NCI-H146 treated with DMSO at 0.1 percent for 48 hours (cell line): ENCODE measurements around the gene SENP5.
A peak's percentile ranks its signal among the peaks of the same experiment; 100 is the strongest.

Experiments
- DNase-seq: peaks from one replicate; lab custom pipeline; 2025; ENCODE audit not compliant: unreplicated experiment; lab: John Stamatoyannopoulos, UW

Gene SENP5

GRCh38 chr3:196886144-196886543 is 18.4 kb downstream of the SENP5 start:
- no peak for DNase-seq

- DNase-seq, result no peak
These were observed 22.4 kb downstream of the SENP5 start for GRCh38 chr3:196889844-196890708.

- DNase-seq, result no peak
These were observed 27.0 kb downstream of the SENP5 start for GRCh38 chr3:196894557-196895295.

- no peak for DNase-seq
These were observed 28.5 kb downstream of the SENP5 start for GRCh38 chr3:196896229-196896628.

- no peak for DNase-seq
These were observed 34.0 kb downstream of the SENP5 start for GRCh38 chr3:196901768-196902167.

GRCh38 chr3:196902296-196902695 is 34.6 kb downstream of the SENP5 start:
- DNase-seq, result no peak

GRCh38 chr3:196903740-196904139 is 36.0 kb downstream of the SENP5 start:
- no peak for DNase-seq

GRCh38 chr3:196914866-196915265 is 47.1 kb downstream of the SENP5 start:
- DNase-seq, result no peak

- DNase-seq, result no peak
These were observed 47.7 kb downstream of the SENP5 start for GRCh38 chr3:196915375-196915774.

- no peak for DNase-seq
These were observed 48.5 kb downstream of the SENP5 start for GRCh38 chr3:196916221-196916620.

GRCh38 chr3:196916995-196917394 is 49.3 kb downstream of the SENP5 start:
- no peak for DNase-seq

GRCh38 chr3:196918968-196919367 is 51.2 kb downstream of the SENP5 start:
- peak; percentile 23 for DNase-seq

GRCh38 chr3:196920733-196921132 is 53.0 kb downstream of the SENP5 start:
- no peak for DNase-seq

- DNase-seq, result no peak
These were observed 60.1 kb downstream of the SENP5 start for GRCh38 chr3:196927571-196928453.

- no peak for DNase-seq
These were observed 63.4 kb downstream of the SENP5 start for GRCh38 chr3:196931157-196931556.

GRCh38 chr3:196931828-196932587 is 64.3 kb downstream of the SENP5 start:
- no peak for DNase-seq

GRCh38 chr3:196932600-196932999 is 64.9 kb downstream of the SENP5 start:
- no peak for DNase-seq

GRCh38 chr3:196936288-196936687 is 68.6 kb downstream of the SENP5 start:
- DNase-seq, result no peak

- no peak for DNase-seq
These were observed 70.4 kb downstream of the SENP5 start for GRCh38 chr3:196938124-196938523.

- no peak for DNase-seq
These were observed 70.9 kb downstream of the SENP5 start for GRCh38 chr3:196938576-196938975.
